GM11168 (cell line): ENCODE results near the gene LALBA.
"Not testable (repeated sequence)": the region's sequence is repeated elsewhere in the genome, so short reads cannot be mapped to it uniquely, and the experiment has no call there.

ENCODE experiments used
- in situ Hi-C: fragments of 300-500 bp; cut with MboI; formaldehyde crosslinking; loops from one replicate; pipeline ENCODE4 v1.12.0; 2022; ENCODE audit warnings: low sequenced_read_pairs; ENCODE audit not compliant: unreplicated experiment

LALBA gene

GRCh38 chr12:48542300-48542928, 27.4 kb downstream of the LALBA start:
- in situ Hi-C loops, result no loop called here

GRCh38 chr12:48536602-48537001, 33.2 kb downstream of the LALBA start:
- in situ Hi-C loops, result no loop called here

GRCh38 chr12:48532601-48533000, 37.2 kb downstream of the LALBA start:
- in situ Hi-C loops, result no loop called here

- in situ Hi-C loops, result no loop called here
Measured at GRCh38 chr12:48527891-48528670, 41.8 kb downstream of the LALBA start.

GRCh38 chr12:48525332-48525731, 44.5 kb downstream of the LALBA start, which contains the start of gene OR8S1:
TSS of gene OR8S1 (plus strand) at chr12:48525632. CDS start at chr12:48525632, 0 bp downstream.
- in situ Hi-C loops, result no loop called here

GRCh38 chr12:48520381-48520780, 49.5 kb downstream of the LALBA start:
- in situ Hi-C loops, result not testable (repeated sequence)
